ENCODE results near the gene ADNP. TPM values are rescaled to one million over a fixed set of nuclear protein-coding genes. Genes with fewer than 3 reads are reported as not detected.
"Not testable (repeated sequence)": the region's sequence is repeated elsewhere in the genome, so short reads cannot be mapped to it uniquely, and the experiment has no call there.

The ADNP gene
- 43.0 and 51.2 TPM in 2 replicates for total RNA-seq

- DNase-seq (ENCODE audit: extremely low read depth, low read depth, low spot score), result no peak
These were observed at the start of gene ADNP for GRCh38 chr20:50931306-50932015. TSS of gene ADNP (minus strand) at chr20:50931437. CDS start at chr20:50903996, 27,441 bp downstream.

DNA sequence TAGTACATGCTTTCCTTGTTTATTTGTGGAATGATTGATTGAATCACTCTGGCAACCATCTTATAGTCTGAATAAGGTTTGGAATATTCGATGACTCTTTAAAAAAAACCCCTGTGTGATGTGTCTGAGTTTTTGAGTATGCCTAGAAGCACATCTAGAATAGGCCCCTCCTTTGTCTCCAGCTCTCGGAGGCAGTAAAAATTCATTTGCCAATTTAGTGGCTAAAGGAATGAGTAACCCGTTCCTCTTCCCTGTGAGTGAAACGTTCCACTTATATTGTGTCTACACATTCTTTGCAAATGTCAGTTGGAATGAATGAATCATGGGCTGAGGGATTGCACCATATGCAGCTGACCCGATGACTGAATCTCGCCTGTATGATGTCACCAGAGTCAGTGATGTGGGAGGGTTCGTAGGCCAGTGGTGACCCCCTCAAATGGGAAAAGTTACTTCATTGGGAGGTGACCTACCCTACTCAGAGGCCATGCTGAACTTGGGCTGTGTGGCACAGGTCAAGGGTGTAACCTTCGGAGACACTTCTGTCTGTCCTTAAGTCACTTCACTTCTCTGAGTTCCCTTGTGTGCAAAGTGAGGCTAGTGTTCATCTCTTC, 48.9 kb upstream of the ADNP start:
- peak; percentile 33 for DNase-seq (ENCODE audit: extremely low read depth, low read depth, low spot score)

DNA sequence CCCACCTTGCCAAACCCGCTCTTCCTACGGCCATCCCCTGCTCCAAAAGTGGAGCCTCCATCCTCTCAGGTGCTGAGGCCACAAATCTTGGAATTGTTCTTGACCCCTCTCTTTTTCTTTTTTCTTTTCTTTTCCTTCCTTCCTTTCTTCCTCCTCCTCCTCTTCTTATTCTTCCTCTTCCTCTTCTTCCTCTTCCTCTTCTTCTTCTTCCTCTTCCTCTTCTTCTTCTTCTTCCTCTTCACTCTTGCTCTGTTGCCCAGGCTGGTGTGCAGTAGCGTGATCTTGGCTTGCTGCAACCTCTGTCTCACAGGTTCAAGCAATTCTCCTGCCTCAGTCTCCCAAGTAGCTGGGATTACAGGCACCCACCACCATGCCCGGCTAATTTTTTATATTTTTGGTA, 47.3 kb upstream of the ADNP start:
- not testable (repeated sequence) for DNase-seq (ENCODE audit: extremely low read depth, low read depth, low spot score)

DNA sequence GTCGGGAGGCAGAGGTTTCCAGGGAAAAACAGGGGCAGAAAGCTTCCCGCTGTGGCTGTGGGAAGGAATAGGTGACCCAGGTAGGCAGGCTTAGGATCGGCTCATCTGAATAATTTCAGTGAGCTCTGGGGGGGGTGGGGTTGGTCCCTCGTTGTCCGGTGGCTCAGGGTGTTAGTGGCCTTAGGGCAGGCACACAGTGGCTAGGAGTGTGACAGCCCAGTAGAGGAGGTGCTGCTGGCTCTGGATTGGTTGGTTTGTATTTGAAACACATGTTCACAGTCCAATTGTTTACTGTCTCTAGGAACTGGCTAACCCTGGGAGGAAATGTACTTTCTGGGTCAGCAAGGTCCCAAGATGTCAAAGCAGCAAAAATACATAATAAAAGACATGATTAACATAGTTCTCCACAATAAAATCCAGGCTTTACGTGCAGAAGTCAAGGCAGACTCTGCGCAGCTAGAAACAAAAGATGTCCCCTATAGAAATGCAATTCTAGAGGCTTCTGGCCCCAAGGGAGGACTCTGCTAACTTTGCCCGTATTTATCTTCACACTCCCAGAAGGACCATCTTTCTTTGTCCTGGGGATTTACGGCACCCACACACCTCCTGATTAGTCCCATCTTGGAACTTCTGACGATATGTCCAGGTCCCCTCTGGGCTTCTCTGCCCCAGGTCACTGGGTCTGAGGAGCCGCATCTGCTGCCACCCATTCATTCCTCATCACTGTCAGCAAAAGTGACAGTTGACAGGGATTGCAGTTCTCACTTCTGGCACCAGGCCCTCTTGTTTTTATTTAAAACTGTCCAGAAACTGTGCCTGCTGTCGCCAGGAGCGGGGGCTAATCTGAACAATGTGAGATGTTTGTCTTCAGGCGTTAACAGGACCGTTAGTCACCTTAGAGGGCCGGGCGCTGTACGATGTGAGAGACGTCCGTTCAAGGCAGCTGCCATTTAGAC, 46.1 kb upstream of the ADNP start:
- no peak for DNase-seq (ENCODE audit: extremely low read depth, low read depth, low spot score)

DNA sequence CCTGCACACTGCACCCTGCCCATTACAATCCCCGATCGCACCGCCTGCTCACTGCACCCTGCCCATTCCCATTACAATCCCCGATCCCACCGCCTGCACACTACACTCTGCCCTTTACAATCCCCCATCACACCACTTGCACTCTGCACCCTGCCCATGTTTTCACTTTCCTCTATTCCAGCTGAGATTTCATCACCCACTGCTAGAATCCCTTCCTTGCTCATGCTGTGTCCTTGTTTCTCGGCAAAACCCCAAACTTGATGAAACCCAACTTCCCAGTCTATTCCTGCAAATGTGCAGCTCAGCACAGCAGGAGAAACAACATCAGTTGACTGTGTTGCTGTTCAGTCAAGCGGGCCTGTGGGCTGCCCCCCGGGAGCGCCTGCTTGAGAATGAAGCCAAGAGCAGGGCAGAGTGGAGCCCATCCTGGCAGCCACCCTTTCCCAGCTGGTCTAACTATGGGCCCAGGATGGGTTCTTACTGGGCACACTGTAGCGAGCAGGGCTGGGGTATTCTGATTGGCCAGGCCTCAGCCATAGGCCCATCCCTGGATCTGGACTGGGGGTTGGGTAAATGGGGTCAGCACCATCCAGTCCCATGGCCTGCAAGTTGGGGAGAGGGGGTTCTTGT, 44.6 kb upstream of the ADNP start:
- DNase-seq (ENCODE audit: extremely low read depth, low read depth, low spot score), result no peak

GRCh38 chr20:50969912-50970311, 38.7 kb upstream of the ADNP start:
- no peak for DNase-seq (ENCODE audit: extremely low read depth, low read depth, low spot score)

DNA sequence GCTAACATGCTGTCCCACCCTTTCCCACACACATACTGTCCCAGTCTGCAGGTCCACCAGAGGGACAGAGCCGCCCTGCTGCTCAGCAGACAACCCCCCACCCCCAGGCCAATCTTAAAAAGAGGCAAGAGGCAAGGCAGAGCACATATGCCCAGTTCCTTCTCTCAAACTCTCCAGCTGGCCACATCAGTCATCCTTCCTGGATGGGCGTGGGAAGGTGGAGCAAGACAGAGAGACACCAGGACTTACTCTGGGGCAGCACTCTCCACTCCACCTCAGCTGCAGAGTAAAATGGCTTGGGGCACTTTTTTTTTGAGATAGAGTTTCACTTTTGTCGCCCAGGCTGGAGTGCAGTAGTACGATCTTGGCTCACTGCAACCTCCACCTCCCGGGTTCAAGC, 38.2 kb upstream of the ADNP start:
- no peak for DNase-seq (ENCODE audit: extremely low read depth, low read depth, low spot score)

DNA sequence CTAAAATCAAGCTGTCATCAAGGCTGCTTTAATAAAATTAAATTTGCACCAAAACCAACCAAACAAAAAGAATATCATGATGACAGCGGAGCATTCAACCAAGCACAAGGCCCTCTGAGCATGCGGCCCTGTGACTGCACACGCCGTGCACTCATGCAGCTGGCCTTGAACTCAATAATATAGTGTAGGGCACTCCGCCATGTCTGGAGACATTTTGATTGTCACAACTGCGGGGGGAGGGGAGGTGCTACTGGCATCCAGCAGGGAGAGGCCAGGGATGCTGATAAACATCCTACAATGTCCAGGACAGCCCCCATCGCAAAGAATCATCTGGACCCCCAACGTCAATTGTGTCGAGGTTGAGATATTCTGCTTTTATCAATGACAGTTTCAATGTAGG, 37.1 kb upstream of the ADNP start:
- no peak for DNase-seq (ENCODE audit: extremely low read depth, low read depth, low spot score)

GRCh38 chr20:50967586-50967985, 36.3 kb upstream of the ADNP start:
- no peak for DNase-seq (ENCODE audit: extremely low read depth, low read depth, low spot score)

GRCh38 chr20:50959543-50960126, 28.4 kb upstream of the ADNP start:
- DNase-seq (ENCODE audit: extremely low read depth, low read depth, low spot score), result no peak

DNA sequence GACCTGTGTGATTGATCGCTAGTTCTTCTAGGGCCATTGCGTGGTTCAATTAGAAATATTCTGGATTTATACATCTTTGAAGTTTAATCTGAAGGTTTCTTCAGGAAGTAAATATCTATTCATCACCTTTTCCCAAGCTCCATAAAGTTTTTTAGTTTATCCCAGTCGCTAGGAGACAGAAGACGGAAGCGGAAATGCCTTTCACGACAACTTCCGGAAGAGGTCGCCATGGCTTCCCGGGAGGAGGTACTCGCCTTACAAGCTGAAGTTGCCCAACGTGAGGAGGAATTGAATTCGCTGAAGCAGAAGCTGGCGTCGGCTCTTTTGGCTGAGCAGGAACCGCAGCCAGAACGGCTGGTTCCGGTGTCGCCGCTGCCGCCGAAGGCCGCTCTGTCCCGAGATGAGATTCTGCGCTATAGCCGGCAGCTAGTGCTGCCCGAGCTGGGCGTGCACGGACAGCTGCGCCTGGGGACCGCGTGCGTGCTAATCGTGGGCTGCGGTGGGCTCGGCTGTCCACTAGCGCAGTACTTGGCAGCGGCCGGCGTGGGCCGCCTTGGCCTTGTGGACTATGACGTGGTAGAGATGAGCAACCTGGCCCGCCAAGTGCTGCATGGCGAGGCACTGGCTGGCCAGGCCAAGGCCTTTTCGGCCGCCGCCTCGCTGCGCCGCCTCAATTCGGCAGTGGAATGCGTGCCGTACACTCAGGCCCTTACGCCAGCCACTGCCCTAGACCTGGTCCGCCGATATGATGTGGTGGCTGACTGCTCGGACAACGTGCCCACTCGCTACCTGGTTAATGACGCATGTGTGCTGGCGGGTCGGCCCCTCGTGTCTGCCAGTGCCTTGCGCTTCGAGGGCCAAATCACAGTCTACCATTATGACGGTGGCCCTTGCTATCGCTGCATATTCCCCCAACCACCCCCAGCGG, 27.6 kb upstream of the ADNP start, which contains the start of gene MOCS3:
TSS of gene MOCS3 (plus strand) at position 204 of the 928 bp plus-strand sequence. CDS start at position 229, 25 bp downstream.
- DNase-seq (ENCODE audit: extremely low read depth, low read depth, low spot score), result peak; percentile 89

DNA sequence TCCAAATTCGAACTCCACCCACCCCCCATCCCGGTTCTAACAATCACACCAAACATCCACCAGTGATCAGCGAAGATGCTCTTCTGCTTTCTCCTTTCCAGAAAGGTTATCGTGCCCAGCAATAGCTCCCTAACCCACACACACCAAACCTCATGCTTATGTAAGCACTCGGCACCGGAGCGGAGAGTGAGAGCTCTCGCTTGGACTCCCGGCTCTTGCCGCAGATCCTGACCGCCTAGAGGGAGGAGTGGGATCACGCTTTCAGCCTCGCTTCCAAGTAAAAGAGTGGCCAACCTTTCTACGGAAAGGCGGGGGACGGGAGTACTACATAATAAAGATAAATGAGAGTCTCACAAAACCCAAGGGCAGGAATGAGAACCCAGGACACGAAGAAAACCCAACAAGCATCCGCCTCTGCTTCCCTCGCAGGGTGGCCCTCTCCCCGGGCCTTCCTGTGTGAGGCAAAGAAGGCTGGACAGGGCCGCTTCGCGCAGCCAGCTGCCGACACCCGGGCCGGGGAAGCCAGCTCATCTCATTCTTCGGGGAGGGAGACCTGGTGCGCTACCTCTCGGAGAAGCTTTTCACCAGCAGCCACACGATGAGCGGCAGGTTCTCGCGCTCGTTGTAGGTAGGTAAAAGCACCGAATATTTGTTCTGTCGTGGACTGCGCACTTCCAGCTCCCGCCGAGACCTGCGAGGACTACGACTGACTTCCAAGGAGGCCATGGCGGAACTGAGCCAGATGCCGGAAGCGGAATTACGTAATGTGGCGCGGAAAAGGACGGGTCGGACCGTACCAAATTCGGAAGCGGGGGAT, 26.8 kb upstream of the ADNP start, which contains the start of gene DPM1:
TSS of gene DPM1 (minus strand) at position 735 of the 817 bp plus-strand sequence. CDS start at position 726, 9 bp downstream.
- DNase-seq (ENCODE audit: extremely low read depth, low read depth, low spot score), result no peak

DNA sequence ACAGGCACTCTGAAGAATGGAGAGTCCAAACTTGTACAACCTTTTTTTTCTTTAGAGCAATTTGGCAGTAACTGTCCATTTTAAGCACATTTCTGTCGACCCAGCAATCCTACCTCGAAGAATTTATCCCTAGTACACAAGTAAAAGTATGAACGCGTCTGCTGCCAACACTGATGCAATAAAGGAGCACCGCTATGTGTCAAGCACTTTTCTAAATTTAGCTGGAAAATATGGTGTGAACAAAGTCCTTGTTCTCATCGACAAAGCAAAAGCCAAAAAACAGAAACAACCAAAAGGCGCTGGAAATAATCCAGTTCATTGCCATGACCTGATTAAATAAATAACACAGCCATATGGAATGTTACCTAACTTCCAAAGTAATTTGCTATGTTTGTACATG, 26.0 kb upstream of the ADNP start:
- no peak for DNase-seq (ENCODE audit: extremely low read depth, low read depth, low spot score)

GRCh38 chr20:50953821-50954220, 22.6 kb upstream of the ADNP start:
- DNase-seq (ENCODE audit: extremely low read depth, low read depth, low spot score), result no peak

- DNase-seq (ENCODE audit: extremely low read depth, low read depth, low spot score), result no peak
These were observed 22.0 kb upstream of the ADNP start for GRCh38 chr20:50953196-50953595.

DNA sequence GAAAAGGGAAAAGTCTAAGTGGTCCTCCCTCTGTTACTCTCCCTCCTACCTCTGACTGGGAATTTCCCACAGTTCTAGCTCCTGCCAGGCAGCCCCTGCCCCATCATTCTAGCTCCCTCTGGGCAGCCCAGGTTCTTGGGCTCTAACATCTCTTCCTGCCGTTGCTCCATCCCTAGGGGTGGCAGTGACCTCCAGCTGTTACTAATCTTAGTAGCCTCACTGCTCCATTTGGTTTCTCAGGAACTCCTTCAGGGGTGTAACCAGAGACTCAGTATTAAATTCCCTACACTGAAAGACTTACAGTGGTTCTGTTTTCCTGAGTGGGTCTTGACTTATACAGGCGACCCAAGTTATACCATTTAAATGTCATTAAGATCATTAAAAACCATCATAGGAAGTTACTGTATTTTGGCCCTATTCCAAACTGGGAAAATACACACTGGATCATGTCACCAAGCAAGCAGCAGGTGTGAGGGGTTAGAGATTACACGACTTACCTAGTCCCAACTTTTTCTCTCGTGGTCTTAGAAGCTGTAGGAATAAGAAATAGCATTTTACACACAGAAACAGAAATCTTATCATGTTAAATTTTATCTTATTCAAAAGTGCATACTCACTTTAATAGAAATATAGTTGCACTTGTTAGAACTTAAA, 17.0 kb upstream of the ADNP start:
- DNase-seq (ENCODE audit: extremely low read depth, low read depth, low spot score), result no peak

DNA sequence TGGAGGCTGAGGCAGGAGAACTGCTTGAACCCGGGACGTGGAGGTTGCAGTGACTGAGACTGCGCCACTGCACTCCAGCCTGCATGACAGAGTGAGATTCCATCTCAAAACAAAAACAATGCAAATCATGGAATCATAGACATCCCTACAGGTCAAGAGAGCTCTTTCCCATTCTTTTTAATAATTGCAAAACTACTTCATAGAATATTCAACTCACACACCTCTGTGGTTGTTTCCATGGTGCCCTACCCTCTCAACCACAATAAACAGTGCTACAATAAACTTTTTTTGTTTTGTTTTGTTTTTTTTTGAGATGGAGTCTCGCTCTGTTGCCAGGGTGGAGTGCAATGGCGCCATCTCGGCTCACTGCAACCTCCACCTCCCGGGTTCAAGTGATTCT, 11.8 kb upstream of the ADNP start:
- no peak for DNase-seq (ENCODE audit: extremely low read depth, low read depth, low spot score)

DNA sequence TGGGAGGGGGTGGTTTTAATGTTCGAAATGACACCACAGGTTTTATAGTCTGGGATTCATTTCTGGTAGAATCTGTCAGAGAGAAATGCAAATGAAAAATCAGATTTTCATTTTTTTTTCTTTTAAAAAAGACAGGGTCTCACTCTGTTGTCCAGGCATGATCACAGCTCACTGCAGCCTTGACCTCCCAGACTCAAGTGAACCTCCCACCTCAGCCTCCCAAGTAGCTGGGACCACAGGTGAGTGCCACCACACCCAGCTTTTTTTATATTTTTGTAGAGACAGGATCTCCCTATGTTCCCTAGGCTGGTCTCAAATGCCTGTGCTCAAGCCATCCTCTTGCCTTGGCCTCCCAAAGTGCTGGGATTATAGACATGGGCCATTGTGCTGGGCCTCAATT, 2.4 kb upstream of the ADNP start:
- DNase-seq (ENCODE audit: extremely low read depth, low read depth, low spot score), result no peak

Data from glomerular endothelial cell (primary cell).